HEK293 (cell line): ENCODE measurements around the gene KRT9.
A peak's percentile ranks its signal among the peaks of the same experiment; 100 is the strongest.
"Not testable (repeated sequence)": the region's sequence is repeated elsewhere in the genome, so short reads cannot be mapped to it uniquely, and the experiment has no call there.

Experiments used
- CTCF ChIA-PET: fragments of 350-600 bp; formaldehyde crosslinking; extraction: SDS; loops from one replicate; lab custom pipeline; 2021; ENCODE audit warnings: antibody characterized with exemption; lab: Yijun Ruan, JAX
- POLR2A ChIA-PET: fragments of 300-600 bp; formaldehyde crosslinking; extraction: SDS; loops from one replicate; lab custom pipeline; 2020; ENCODE audit warnings: antibody characterized with exemption, inconsistent platforms; lab: Yijun Ruan, JAX
- H3K27ac ChIP-seq: fragments of 200-500 bp; sonication (Bioruptor generic); 2 replicates; pipeline ENCODE4 v1.5.1; 2014; ENCODE audit warnings: low read depth, low read length, control low read depth, inconsistent platforms; ENCODE audit errors: extremely low read depth
- H3K36me3 ChIP-seq, 2 experiments: fragments of 200-500 bp in 1 of 2; sonication (Bioruptor generic) in 1 of 2; 1 replicate in 1 of 2; 2 replicates in 1 of 2; pipeline ENCODE4 v1.5.1; 2014 to 2017; ENCODE audit warnings: inconsistent platforms in 2 of 2, low read length in 2 of 2; ENCODE audit not compliant: control insufficient read depth in 2 of 2, insufficient read depth in 1 of 2
- H3K4me1 ChIP-seq: fragments of 200-500 bp; sonication (Bioruptor generic); 2 replicates; pipeline ENCODE4 v1.5.1; 2014; ENCODE audit warnings: mild to moderate bottlenecking, low read length, inconsistent platforms; ENCODE audit not compliant: control insufficient read depth, insufficient read depth
- H3K4me3 ChIP-seq: 2 replicates; pipeline ENCODE4 v1.5.1; 2011; ENCODE audit warnings: low read depth, mild to moderate bottlenecking, control low read depth, low read length, moderate library complexity
- H3K9me3 ChIP-seq: fragments of 200-500 bp; sonication (Bioruptor generic); 2 replicates; pipeline ENCODE4 v1.5.1; 2014; ENCODE audit warnings: low read depth, low read length, inconsistent platforms; ENCODE audit not compliant: control insufficient read depth, insufficient read depth
- KLF17 ChIP-seq: fragments of 450-650 bp; formaldehyde crosslinking; IDR thresholded peaks from 2 replicates; pipeline ENCODE4 v1.5.1; 2016; ENCODE audit warnings: missing biosample characterization, missing genetic modification characterization
- SCRT1 ChIP-seq: fragments of 450-650 bp; formaldehyde crosslinking; IDR thresholded peaks from 2 replicates; pipeline ENCODE4 v1.5.1; 2016; ENCODE audit warnings: missing biosample characterization, missing genetic modification characterization, borderline replicate concordance
- ZBTB10 ChIP-seq: fragments of 450-650 bp; formaldehyde crosslinking; IDR thresholded peaks from 2 replicates; pipeline ENCODE4 v1.5.1; 2016; ENCODE audit warnings: missing biosample characterization, missing genetic modification characterization
- ZBTB8A ChIP-seq: fragments of 450-650 bp; formaldehyde crosslinking; IDR thresholded peaks from 2 replicates; pipeline ENCODE4 v1.5.1; 2016; ENCODE audit warnings: missing biosample characterization, missing genetic modification characterization
- ZNF26 ChIP-seq: fragments of 450-650 bp; formaldehyde crosslinking; IDR thresholded peaks from 2 replicates; pipeline ENCODE4 v1.5.1; 2016; ENCODE audit warnings: missing biosample characterization, missing genetic modification characterization
- ZNF266 ChIP-seq: fragments of 450-650 bp; formaldehyde crosslinking; IDR thresholded peaks from 2 replicates; pipeline ENCODE4 v1.5.1; 2016; ENCODE audit warnings: missing biosample characterization, missing genetic modification characterization, low read depth
- ZNF394 ChIP-seq: fragments of 450-650 bp; formaldehyde crosslinking; IDR thresholded peaks from 2 replicates; pipeline ENCODE4 v1.5.1; 2016; ENCODE audit warnings: missing biosample characterization, missing genetic modification characterization, mild to moderate bottlenecking, moderate library complexity, borderline replicate concordance
- ZNF416 ChIP-seq: fragments of 450-650 bp; formaldehyde crosslinking; IDR thresholded peaks from 2 replicates; pipeline ENCODE4 v1.5.1; 2016; ENCODE audit warnings: missing biosample characterization, missing genetic modification characterization
- ZNF449 ChIP-seq: fragments of 450-650 bp; formaldehyde crosslinking; IDR thresholded peaks from 2 replicates; pipeline ENCODE4 v1.5.1; 2017; ENCODE audit warnings: missing biosample characterization, mild to moderate bottlenecking, missing genetic modification characterization, moderate library complexity
- ZNF596 ChIP-seq: fragments of 450-650 bp; IDR thresholded peaks from 2 replicates; pipeline ENCODE4 v1.5.0; 2018; ENCODE audit warnings: missing biosample characterization, mild to moderate bottlenecking, missing genetic modification characterization, moderate library complexity
- ZNF639 ChIP-seq: fragments of 450-650 bp; formaldehyde crosslinking; IDR thresholded peaks from 2 replicates; pipeline ENCODE4 v1.5.1; 2016; ENCODE audit warnings: missing biosample characterization, missing genetic modification characterization

Gene KRT9

GRCh38 chr17:41585301-41586056 is 13.6 kb upstream of the KRT9 start:
- ChIA-PET POLR2A (no interaction called here), CTCF (interaction anchor here (1.4 to 2.0 kb wide), 2 partner anchors 37 to 63 kb away, joined by 4 to 10 read pairs; no protein-coding TSS in a partner anchor)
- Histone ChIP-seq H3K4me3 (no peak overlapping the region), H3K27ac (no peak overlapping the region), H3K4me1 (no peaks in the 10 kb centered on the region), H3K9me3 (no peaks in the 10 kb centered on the region), H3K36me3 (no peaks in the 10 kb centered on the region)
- TF ChIP-seq ZNF639 (tag by site-specific recombination): no peak
- no peak for TF ChIP-seq SCRT1 (tag by site-specific recombination)
- no peak for TF ChIP-seq ZNF416 (tag by site-specific recombination)
- TF ChIP-seq ZNF26 (tag by site-specific recombination): no peak
- no peak for TF ChIP-seq ZNF449
- TF ChIP-seq ZNF266 (tag by site-specific recombination): no peak
- no peak for TF ChIP-seq ZBTB8A (tag by site-specific recombination)

GRCh38 chr17:41584331-41584927 is 12.6 kb upstream of the KRT9 start:
- H3K27ac ChIP-seq, POLR2A ChIA-PET, H3K9me3 ChIP-seq, H3K4me3 ChIP-seq, H3K36me3 ChIP-seq, H3K4me1 ChIP-seq: not testable (repeated sequence)
- CTCF ChIA-PET: interaction anchor here (1.4 to 2.0 kb wide), 2 partner anchors 36 to 64 kb away, joined by 4 to 10 read pairs; no protein-coding TSS in a partner anchor

- POLR2A ChIA-PET: no interaction called here
- H3K4me1 ChIP-seq: no peaks in the 10 kb centered on the region; the same call in 1 of the 2 replicates
- no peaks in the 10 kb centered on the region for H3K9me3 ChIP-seq
- CTCF ChIA-PET: interaction anchor here (1.6 to 3.2 kb wide), 4 partner anchors 12 to 79 kb away, joined by 6 to 40 read pairs (median 9); no protein-coding TSS in a partner anchor
- no peak overlapping the region for H3K4me3 ChIP-seq
- H3K27ac ChIP-seq: no peak overlapping the region
- TF ChIP-seq KLF17 (tag by site-specific recombination) (no peak), ZNF394 (tag by site-specific recombination) (peak; percentile 35; the same call in 1 of the 2 replicates), ZBTB10 (tag by site-specific recombination) (no peak), ZNF596 (tag by site-specific recombination) (peak; percentile 67; the same call in 1 of the 2 replicates)
- no peaks in the 10 kb centered on the region for H3K36me3 ChIP-seq
These were observed 11.6 kb upstream of the KRT9 start for GRCh38 chr17:41583137-41584127.
